ENCODE measurements around the gene CALD1. TPM values are rescaled to one million over a fixed set of nuclear protein-coding genes. Genes with fewer than 3 reads are reported as not detected.
A peak's percentile ranks its signal among the peaks of the same experiment; 100 is the strongest.

CALD1 gene
- total RNA-seq, 2 experiments from 2014 or later: 2.1 to 2.2 TPM

- H3K36me3 Mint-ChIP-seq (ENCODE audit: low read depth): no peaks in the 10 kb centered on the region
- H3K4me1 Mint-ChIP-seq (ENCODE audit: low read depth): no peaks in the 10 kb centered on the region
- peaks cover 2% of the 10 kb centered on the region for H3K27me3 Mint-ChIP-seq
- ATAC-seq (no peak), DNase-seq (no peak)
- TF ChIP-seq CTCF (IDR thresholded peaks at IDR 0.05): no peak
- H3K9me3 Mint-ChIP-seq: no peaks in the 10 kb centered on the region
- ChIA-PET CTCF (no interaction called here), POLR2A (no interaction called here)
- intact Hi-C loops (cut with micrococcal nuclease): no loop called here
- H3K4me3 Mint-ChIP-seq: no peak overlapping the region
- no peak overlapping the region for H3K27ac Mint-ChIP-seq
These were observed 59.9 kb downstream of the CALD1 start for GRCh38 chr7:134839298-134839697.

GRCh38 chr7:134842062-134842461 lies 62.6 kb downstream of the CALD1 start:
- CTCF ChIA-PET: no interaction called here
- ATAC-seq (no peak), DNase-seq (no peak)
- H3K4me1 Mint-ChIP-seq (ENCODE audit: low read depth): no peaks in the 10 kb centered on the region
- H3K9me3 Mint-ChIP-seq: no peaks in the 10 kb centered on the region
- no peaks in the 10 kb centered on the region for H3K36me3 Mint-ChIP-seq (ENCODE audit: low read depth)
- POLR2A ChIA-PET: no interaction called here
- no peak overlapping the region for H3K4me3 Mint-ChIP-seq
- intact Hi-C loops (cut with micrococcal nuclease): no loop called here
- no peak overlapping the region for H3K27ac Mint-ChIP-seq
- peaks cover 2% of the 10 kb centered on the region for H3K27me3 Mint-ChIP-seq
- no peak for TF ChIP-seq CTCF (IDR thresholded peaks at IDR 0.05)

- no peaks in the 10 kb centered on the region for H3K4me1 Mint-ChIP-seq (ENCODE audit: low read depth)
- H3K36me3 Mint-ChIP-seq (ENCODE audit: low read depth): no peaks in the 10 kb centered on the region
- H3K27me3 Mint-ChIP-seq: peaks cover 2% of the 10 kb centered on the region
- H3K27ac Mint-ChIP-seq: no peak overlapping the region
- ATAC-seq (no peak), DNase-seq (no peak)
- no peak for TF ChIP-seq CTCF (IDR thresholded peaks at IDR 0.05)
- no peaks in the 10 kb centered on the region for H3K9me3 Mint-ChIP-seq
- ChIA-PET CTCF (no interaction called here), POLR2A (no interaction called here)
- H3K4me3 Mint-ChIP-seq: no peak overlapping the region
- intact Hi-C loops (cut with micrococcal nuclease): no loop called here
These were observed 63.5 kb downstream of the CALD1 start for GRCh38 chr7:134842886-134843430.

GRCh38 chr7:134844200-134844599 lies 64.8 kb downstream of the CALD1 start:
- Mint-ChIP-seq H3K4me3 (no peak overlapping the region), H3K9me3 (no peaks in the 10 kb centered on the region), H3K27ac (no peak overlapping the region), H3K27me3 (peaks cover 2% of the 10 kb centered on the region), H3K36me3 (ENCODE audit: low read depth) (no peaks in the 10 kb centered on the region), H3K4me1 (ENCODE audit: low read depth) (no peaks in the 10 kb centered on the region)
- ATAC-seq (no peak), DNase-seq (no peak)
- intact Hi-C loops (cut with micrococcal nuclease): no loop called here
- no peak for TF ChIP-seq CTCF (IDR thresholded peaks at IDR 0.05)
- ChIA-PET CTCF (no interaction called here), POLR2A (interaction anchor here (0.6 kb wide), 1 partner anchor 18 kb away, joined by 4 read pairs; no protein-coding TSS in a partner anchor)

- Mint-ChIP-seq H3K9me3 (no peaks in the 10 kb centered on the region), H3K27ac (no peak overlapping the region), H3K4me1 (ENCODE audit: low read depth) (peaks cover 2% of the 10 kb centered on the region), H3K36me3 (ENCODE audit: low read depth) (no peaks in the 10 kb centered on the region), H3K4me3 (no peak overlapping the region), H3K27me3 (peaks cover 2% of the 10 kb centered on the region)
- ChIA-PET POLR2A (no interaction called here), CTCF (interaction anchor here (1.7 kb wide), 1 partner anchor 156 kb away, joined by 5 read pairs; no protein-coding TSS in a partner anchor)
- no peak for DNase-seq
- intact Hi-C loops (cut with micrococcal nuclease): no loop called here
- peak; percentile 64 for ATAC-seq
- peak; percentile 25 for TF ChIP-seq CTCF (IDR thresholded peaks at IDR 0.05)
These were observed 66.0 kb downstream of the CALD1 start for GRCh38 chr7:134845461-134845860.
